Endometrium (tissue), 2 donors: ENCODE results near the gene PCA3.

Experiments used
- FAIRE-seq: peaks from 2 replicates; lab custom pipeline; 2012; peaks lifted over from hg19 to GRCh38; lab: Jason Lieb, UNC
- donor health status: control.
- donor health status: control.

PCA3 gene

DNA sequence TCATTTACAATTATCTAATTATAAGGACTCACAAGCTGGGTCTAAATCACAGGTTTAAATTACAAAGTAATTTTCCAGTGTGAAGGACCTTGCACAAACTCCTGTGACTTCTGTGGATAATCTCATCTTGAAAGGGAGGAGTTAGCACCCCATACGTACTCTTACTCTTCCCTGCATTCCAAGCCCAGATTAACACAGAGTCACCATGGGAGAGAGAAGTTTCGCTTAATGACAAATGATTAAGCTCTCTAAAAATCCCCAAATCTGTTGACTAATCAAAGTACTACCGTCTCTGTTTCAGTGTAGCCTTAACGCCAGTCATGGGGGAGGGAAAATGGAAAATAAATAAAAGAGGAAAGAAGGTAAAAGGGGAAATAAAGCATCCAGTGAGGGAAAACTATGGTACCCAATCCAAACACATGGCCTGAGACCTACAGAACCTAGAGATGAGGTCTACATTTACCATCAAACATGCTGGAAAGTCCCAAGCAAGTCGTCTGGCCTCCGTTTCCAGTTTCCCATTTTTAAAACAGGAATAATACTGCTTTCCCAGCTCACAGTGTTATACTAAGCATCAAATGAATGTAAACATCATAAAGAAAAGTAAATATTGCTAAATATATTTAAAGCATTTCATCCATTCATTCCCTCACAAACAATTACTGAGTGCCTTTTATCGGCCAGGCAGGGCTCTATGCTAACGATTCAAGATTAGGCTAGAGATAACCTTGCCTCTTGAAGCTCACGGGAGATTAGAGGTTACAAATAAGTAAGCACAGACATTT is 63.2 kb downstream of the PCA3 start:
- FAIRE-seq = no peak

DNA sequence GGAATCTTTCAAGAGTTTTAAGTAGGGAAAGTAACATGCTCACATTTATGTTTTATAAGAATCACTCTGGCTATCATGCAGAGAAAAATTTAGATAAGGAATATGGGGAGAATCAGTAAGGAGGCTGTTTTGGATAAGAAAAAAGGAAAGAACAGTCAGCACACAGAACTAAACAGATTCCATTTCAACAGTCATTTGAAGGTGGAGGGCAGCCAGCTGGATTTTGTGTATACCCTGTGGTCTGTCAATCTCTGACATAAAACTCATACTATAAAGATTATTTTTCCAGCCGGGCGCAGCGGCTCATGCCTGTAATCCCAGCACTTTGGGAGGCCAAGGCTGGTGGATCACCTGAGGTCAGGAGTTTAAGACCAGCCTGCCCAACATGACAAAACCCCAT is 64.2 kb downstream of the PCA3 start:
- no peak for FAIRE-seq

- FAIRE-seq = peak; percentile 72
Measured at GRCh38 chr9:76835571-76836283, 71.5 kb downstream of the PCA3 start.
